H9 (cell line): ENCODE data around the gene MAP3K2. TPM values are rescaled to one million over a fixed set of nuclear protein-coding genes. Genes with fewer than 3 reads are reported as not detected.
"Not testable (repeated sequence)": the region's sequence is repeated elsewhere in the genome, so short reads cannot be mapped to it uniquely, and the experiment has no call there.

Experiments
- DNase-seq: peaks from one replicate; pipeline ENCODE4 v3.0.0-alpha.2; 2017
- H2AFZ ChIP-seq: one replicate; pipeline ENCODE4 v1.6.1; 2013; ENCODE audit warnings: mild to moderate bottlenecking, low read length, control low read depth, moderate library complexity
- H2AK5ac ChIP-seq: 2 replicates; pipeline ENCODE4 v1.6.1; 2013; ENCODE audit warnings: low read length, control low read depth, mixed read lengths; ENCODE audit not compliant: insufficient read length
- H2BK120ac ChIP-seq: one replicate; pipeline ENCODE4 v1.6.1; 2013; ENCODE audit warnings: low read depth, mild to moderate bottlenecking, low read length, control low read depth, inconsistent platforms; ENCODE audit not compliant: poor library complexity, severe bottlenecking
- H2BK12ac ChIP-seq: 2 replicates; pipeline ENCODE4 v1.6.1; 2013; ENCODE audit warnings: low read length, control low read depth, mixed read lengths, low read depth; ENCODE audit not compliant: insufficient read length
- H2BK15ac ChIP-seq: 2 replicates; pipeline ENCODE4 v1.6.1; 2013; ENCODE audit warnings: low read depth, low read length, control low read depth
- H2BK20ac ChIP-seq: one replicate; pipeline ENCODE4 v1.6.1; 2013; ENCODE audit warnings: low read depth, mild to moderate bottlenecking, low read length, control low read depth, inconsistent platforms; ENCODE audit not compliant: poor library complexity, severe bottlenecking
- H2BK5ac ChIP-seq: 2 replicates; pipeline ENCODE4 v1.6.1; 2013; ENCODE audit warnings: low read length, control low read depth, mixed read lengths; ENCODE audit not compliant: insufficient read length
- H3K14ac ChIP-seq: 2 replicates; pipeline ENCODE4 v1.6.1; 2013; ENCODE audit warnings: low read length, control low read depth; ENCODE audit not compliant: insufficient read depth
- H3K18ac ChIP-seq: 2 replicates; pipeline ENCODE4 v1.6.1; 2013; ENCODE audit warnings: low read depth, mild to moderate bottlenecking, mixed read lengths, low read length, control low read depth; ENCODE audit not compliant: insufficient read length
- H3K23ac ChIP-seq: 2 replicates; pipeline ENCODE4 v1.6.1; 2013; ENCODE audit warnings: low read length, control low read depth, mixed read lengths, low read depth; ENCODE audit not compliant: insufficient read length
- H3K23me2 ChIP-seq: 2 replicates; pipeline ENCODE4 v1.6.1; 2013; ENCODE audit warnings: low read depth, mild to moderate bottlenecking, mixed read lengths, low read length, control low read depth; ENCODE audit not compliant: insufficient read length, poor library complexity, severe bottlenecking
- H3K27ac ChIP-seq: 2 replicates; pipeline ENCODE4 v1.5.1; 2013; ENCODE audit warnings: low read length, control low read depth, mixed read lengths, low read depth; ENCODE audit not compliant: insufficient read length
- H3K27me3 ChIP-seq: 2 replicates; pipeline ENCODE4 v1.6.1; 2013; ENCODE audit warnings: low read length, control low read depth, inconsistent platforms; ENCODE audit not compliant: insufficient read depth
- H3K4ac ChIP-seq: 2 replicates; pipeline ENCODE4 v1.6.1; 2013; ENCODE audit warnings: low read depth, mild to moderate bottlenecking, control low read depth, inconsistent platforms, low read length, moderate library complexity
- H3K4me1 ChIP-seq: 2 replicates; pipeline ENCODE4 v1.6.1; 2013; ENCODE audit warnings: low read length, control low read depth, inconsistent platforms; ENCODE audit not compliant: insufficient read depth
- H3K4me2 ChIP-seq: 2 replicates; pipeline ENCODE4 v1.6.1; 2013; ENCODE audit warnings: low read length, control low read depth, mixed read lengths; ENCODE audit not compliant: insufficient read length, insufficient read depth
- H3K56ac ChIP-seq: 2 replicates; pipeline ENCODE4 v1.6.1; 2013; ENCODE audit warnings: low read depth, mild to moderate bottlenecking, mixed read lengths, low read length, control low read depth; ENCODE audit not compliant: insufficient read length
- H3K79me1 ChIP-seq: 2 replicates; pipeline ENCODE4 v1.6.1; 2013; ENCODE audit warnings: low read depth, mild to moderate bottlenecking, moderate library complexity, low read length, control low read depth, inconsistent platforms; ENCODE audit not compliant: insufficient read depth, poor library complexity, severe bottlenecking
- H3K79me2 ChIP-seq: 2 replicates; pipeline ENCODE4 v1.6.1; 2013; ENCODE audit warnings: low read length, control low read depth, inconsistent platforms; ENCODE audit not compliant: insufficient read depth
- H3K9ac ChIP-seq: 2 replicates; pipeline ENCODE4 v1.6.1; 2013; ENCODE audit warnings: low read length, control low read depth, mixed read lengths; ENCODE audit not compliant: insufficient read length; ENCODE audit errors: extremely low read depth
- H3K9me3 ChIP-seq: one replicate; pipeline ENCODE4 v1.6.1; 2013; ENCODE audit warnings: low read depth, low read length, inconsistent platforms; ENCODE audit not compliant: control insufficient read depth
- H3T11ph ChIP-seq: one replicate; pipeline ENCODE4 v1.6.1; 2013; ENCODE audit warnings: mild to moderate bottlenecking, low read length, control low read depth, inconsistent platforms
- H4K20me1 ChIP-seq: one replicate; pipeline ENCODE4 v1.6.1; 2013; ENCODE audit not compliant: control insufficient read depth, insufficient read length, insufficient read depth
- H4K5ac ChIP-seq: 2 replicates; pipeline ENCODE4 v1.6.1; 2013; ENCODE audit warnings: low read depth, mild to moderate bottlenecking, mixed read lengths, low read length, control low read depth; ENCODE audit not compliant: insufficient read length
- H4K8ac ChIP-seq: replicated peaks from 2 replicates; pipeline ENCODE4 v1.6.1; 2013; ENCODE audit warnings: low read length, control low read depth, mixed read lengths, low read depth; ENCODE audit not compliant: insufficient read length
- H4K91ac ChIP-seq: 2 replicates; pipeline ENCODE4 v1.6.1; 2013; ENCODE audit warnings: low read depth, mild to moderate bottlenecking, moderate library complexity, mixed read lengths, low read length, control low read depth; ENCODE audit not compliant: insufficient read length
- H3K27ac Mint-ChIP-seq, 3 experiments: 2 replicates in 2 of 3; 3 replicates in 1 of 3; pipeline ENCODE4 v1.8.0; 2020 to 2021; ENCODE audit warnings: mixed read lengths in 3 of 3, mild to moderate bottlenecking in 1 of 3, moderate library complexity in 1 of 3
- H3K27me3 Mint-ChIP-seq: 2 replicates; pipeline ENCODE4 v1.8.0; 2021; ENCODE audit warnings: low read depth, mild to moderate bottlenecking, moderate library complexity, mixed read lengths
- H3K36me3 Mint-ChIP-seq, 3 experiments: 2 replicates in 2 of 3; 3 replicates in 1 of 3; pipeline ENCODE4 v1.8.0; 2020 to 2021; ENCODE audit warnings: low read depth in 3 of 3, mixed read lengths in 3 of 3; ENCODE audit not compliant: insufficient read depth in 1 of 3
- H3K4me1 Mint-ChIP-seq, 2 experiments: 2 replicates each; pipeline ENCODE4 v1.8.0; 2020; ENCODE audit warnings: mixed read lengths in 2 of 2
- H3K4me3 Mint-ChIP-seq, 2 experiments: 2 replicates in 1 of 2; 3 replicates in 1 of 2; pipeline ENCODE4 v1.8.0; 2020 to 2021; ENCODE audit warnings: mild to moderate bottlenecking in 2 of 2, mixed read lengths in 2 of 2, moderate library complexity in 1 of 2
- H3K9me3 Mint-ChIP-seq, 2 experiments: 2 replicates in 1 of 2; 3 replicates in 1 of 2; pipeline ENCODE4 v1.8.0; 2020; ENCODE audit warnings: mild to moderate bottlenecking in 2 of 2, mixed read lengths in 2 of 2, moderate library complexity in 1 of 2
- WGBS: extraction: QIAGEN DNeasy Blood & Tissue Kit; methylation state at CpG from one replicate; pipeline ENCODE4 v1.1.7; 2013; ENCODE audit warnings: missing lambda C conversion rate, low lambda C conversion rate, mixed read lengths; ENCODE audit not compliant: insufficient read length; ENCODE audit errors: extremely low coverage; 5-methylcytosine and 5-hydroxymethylcytosine counted together
- total RNA-seq: library from RNA; stranded (reverse); gene quantifications from 2 replicates; pipeline ENCODE4 v1.2.1, GENCODE V29; 2021
- TF ChIP-seq, protein P1 (sequence below): fragments of 200-600 bp; sonication (generic); conservative IDR thresholded peaks from 3 replicates; pipeline ENCODE4 v1.8.0; 2021; ENCODE audit warnings: antibody characterized with exemption, mild to moderate bottlenecking

The MAP3K2 gene
- total RNA-seq, 1 experiment from 2014 or later: 25.8 TPM

DNA sequence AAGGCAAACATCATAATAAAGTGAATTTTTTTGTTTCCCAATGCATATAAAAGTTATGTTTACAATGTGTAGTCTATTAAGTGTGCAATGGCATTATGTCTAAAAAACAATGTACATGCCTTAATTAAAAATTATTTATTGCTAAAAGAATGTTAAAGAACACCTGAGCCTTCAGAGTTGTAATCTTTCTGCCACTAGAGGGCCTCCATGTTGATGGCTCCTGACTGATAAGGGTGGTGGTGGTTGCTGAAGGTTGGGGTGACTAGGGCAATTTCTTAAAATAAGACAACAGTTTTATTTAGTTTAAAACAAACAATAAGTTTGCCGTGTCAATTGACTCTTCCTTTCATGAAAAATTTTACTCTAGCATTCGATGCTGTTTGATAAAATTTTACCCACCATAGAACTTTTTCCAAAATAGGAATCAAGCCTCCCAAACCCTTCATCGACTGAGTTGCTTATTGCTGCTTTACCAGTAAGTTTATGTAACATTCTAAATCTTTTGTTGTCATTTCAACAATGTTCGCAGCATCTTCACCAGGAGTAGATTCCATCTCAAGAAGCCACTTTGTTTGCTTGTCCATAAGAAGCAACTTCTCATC is 32.3 kb downstream of the MAP3K2 start:
- Histone ChIP-seq H3K4ac (no peak overlapping the region), H4K8ac (no peak overlapping the region), H2BK15ac (no peak overlapping the region), H2BK120ac (no peak overlapping the region), H2AK5ac (no peak overlapping the region), H3K79me2 (no peaks in the 10 kb centered on the region; the same call in 1 of the 2 replicates), H2BK5ac (no peak overlapping the region), H3K27ac (no peak overlapping the region), H2BK20ac (no peak overlapping the region), H3K4me1 (no peaks in the 10 kb centered on the region; the same call in 1 of the 2 replicates), H2AFZ (no peak overlapping the region), H3K14ac (no peak overlapping the region), H3K56ac (no peak overlapping the region), H4K91ac (no peak overlapping the region), H3K4me2 (no peak overlapping the region), H3T11ph (no peak overlapping the region), H3K23me2 (no peaks in the 10 kb centered on the region), H2BK12ac (no peak overlapping the region), H3K27me3 (no peaks in the 10 kb centered on the region), H3K18ac (no peak overlapping the region), H3K23ac (no peak overlapping the region), H3K9ac (no peak overlapping the region), H4K20me1 (no peaks in the 10 kb centered on the region), H4K5ac (no peak overlapping the region), H3K9me3 (no peaks in the 10 kb centered on the region), H3K79me1 (no peaks in the 10 kb centered on the region)
- H3K4me1 Mint-ChIP-seq: peaks cover 23 to 25% of the 10 kb centered on the region in 2 experiments
- TF ChIP-seq, protein P1, sequence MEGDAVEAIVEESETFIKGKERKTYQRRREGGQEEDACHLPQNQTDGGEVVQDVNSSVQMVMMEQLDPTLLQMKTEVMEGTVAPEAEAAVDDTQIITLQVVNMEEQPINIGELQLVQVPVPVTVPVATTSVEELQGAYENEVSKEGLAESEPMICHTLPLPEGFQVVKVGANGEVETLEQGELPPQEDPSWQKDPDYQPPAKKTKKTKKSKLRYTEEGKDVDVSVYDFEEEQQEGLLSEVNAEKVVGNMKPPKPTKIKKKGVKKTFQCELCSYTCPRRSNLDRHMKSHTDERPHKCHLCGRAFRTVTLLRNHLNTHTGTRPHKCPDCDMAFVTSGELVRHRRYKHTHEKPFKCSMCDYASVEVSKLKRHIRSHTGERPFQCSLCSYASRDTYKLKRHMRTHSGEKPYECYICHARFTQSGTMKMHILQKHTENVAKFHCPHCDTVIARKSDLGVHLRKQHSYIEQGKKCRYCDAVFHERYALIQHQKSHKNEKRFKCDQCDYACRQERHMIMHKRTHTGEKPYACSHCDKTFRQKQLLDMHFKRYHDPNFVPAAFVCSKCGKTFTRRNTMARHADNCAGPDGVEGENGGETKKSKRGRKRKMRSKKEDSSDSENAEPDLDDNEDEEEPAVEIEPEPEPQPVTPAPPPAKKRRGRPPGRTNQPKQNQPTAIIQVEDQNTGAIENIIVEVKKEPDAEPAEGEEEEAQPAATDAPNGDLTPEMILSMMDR: peak; percentile 84
- H3K4me3 Mint-ChIP-seq: no peak overlapping the region
- no peak for DNase-seq
- WGBS: no CpG with 5 or more reads among the region's 4 CpGs
- H3K27me3 Mint-ChIP-seq: no peaks in the 10 kb centered on the region
- H3K27ac Mint-ChIP-seq: no peak overlapping the region
- H3K9me3 Mint-ChIP-seq: peaks cover 8 to 9% of the 10 kb centered on the region in 2 experiments; a peak in 4 of 5 replicates
- peaks cover 0 to 5% (median 5%) of the 10 kb centered on the region in 3 experiments; a peak in 6 of 7 replicates for H3K36me3 Mint-ChIP-seq

DNA sequence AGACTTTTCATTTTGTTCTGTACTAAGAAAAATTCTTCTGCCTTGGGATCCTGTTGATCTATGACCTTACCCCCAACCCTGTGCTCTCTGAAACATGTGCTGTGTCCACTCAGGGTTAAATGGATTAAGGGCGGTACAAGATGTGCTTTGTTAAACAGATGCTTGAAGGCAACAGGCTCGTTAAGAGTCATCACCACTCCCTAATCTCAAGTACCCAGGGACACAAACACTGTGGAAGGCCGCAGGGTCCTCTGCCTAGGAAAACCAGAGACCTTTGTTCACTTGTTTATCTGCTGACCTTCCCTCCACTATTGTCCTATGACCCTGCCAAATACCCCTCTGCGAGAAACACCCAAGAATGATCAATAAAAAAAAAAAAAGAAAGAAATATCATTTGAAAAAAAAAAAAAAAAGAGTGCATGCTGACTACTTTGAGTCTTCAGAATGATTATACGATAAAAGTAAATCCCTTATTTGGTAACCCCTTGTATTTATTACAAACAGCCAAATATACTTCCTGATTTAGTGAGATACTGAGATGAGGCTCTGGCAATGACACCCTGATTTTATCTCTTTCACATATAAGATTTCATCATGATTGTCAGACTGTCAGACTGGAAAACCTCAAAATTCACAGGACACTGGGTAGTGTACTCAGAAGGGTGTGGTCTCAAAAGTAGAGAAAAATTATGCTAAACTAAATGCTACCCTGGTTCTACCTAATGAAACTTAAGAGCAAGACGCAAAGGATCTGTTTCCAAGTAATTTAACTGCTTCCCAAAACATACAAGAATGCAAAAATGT is 33.7 kb downstream of the MAP3K2 start:
- H3K27me3 ChIP-seq, H2BK15ac ChIP-seq, H3K4ac ChIP-seq, H3K18ac ChIP-seq, H2BK120ac ChIP-seq, H4K8ac ChIP-seq, H4K20me1 ChIP-seq, H2AFZ ChIP-seq, H3K9me3 Mint-ChIP-seq, H3K79me2 ChIP-seq, H2BK20ac ChIP-seq, H2BK12ac ChIP-seq, H3K4me1 ChIP-seq, H3K14ac ChIP-seq, H3T11ph ChIP-seq, H3K27ac ChIP-seq, H3K27ac Mint-ChIP-seq, H3K27me3 Mint-ChIP-seq, H3K23ac ChIP-seq, H2AK5ac ChIP-seq, H3K36me3 Mint-ChIP-seq, H3K9ac ChIP-seq, H3K23me2 ChIP-seq, H4K5ac ChIP-seq, H3K9me3 ChIP-seq, H3K4me3 Mint-ChIP-seq, H3K79me1 ChIP-seq, DNase-seq, H3K4me2 ChIP-seq, H2BK5ac ChIP-seq, H4K91ac ChIP-seq, H3K56ac ChIP-seq: not testable (repeated sequence)
- peaks cover 11 to 13% of the 10 kb centered on the region in 2 experiments for H3K4me1 Mint-ChIP-seq
- no CpG with 5 or more reads among the region's 6 CpGs for WGBS
